Stimulated activated CD8-positive, alpha-beta memory T cell treated with anti-CD3 and anti-CD28 coated beads, Interleukin-2, amount 100 ng/mL, for 48 hours (primary cell): Measurements from ENCODE around the gene KIF13A.
"Not testable (repeated sequence)": the region's sequence is repeated elsewhere in the genome, so short reads cannot be mapped to it uniquely, and the experiment has no call there.

Experiments
- DNase-seq, 2 donors: peaks; one replicate each; pipeline ENCODE4 v3.0.0-alpha.2; 2020; ENCODE audit warnings: low read depth in 2 of 2

Gene KIF13A

GRCh38 chr6:17846762-17847161 lies 140.7 kb downstream of the KIF13A start:
- no peak for DNase-seq

GRCh38 chr6:17845598-17845997 lies 141.8 kb downstream of the KIF13A start:
- DNase-seq, result no peak

DNA sequence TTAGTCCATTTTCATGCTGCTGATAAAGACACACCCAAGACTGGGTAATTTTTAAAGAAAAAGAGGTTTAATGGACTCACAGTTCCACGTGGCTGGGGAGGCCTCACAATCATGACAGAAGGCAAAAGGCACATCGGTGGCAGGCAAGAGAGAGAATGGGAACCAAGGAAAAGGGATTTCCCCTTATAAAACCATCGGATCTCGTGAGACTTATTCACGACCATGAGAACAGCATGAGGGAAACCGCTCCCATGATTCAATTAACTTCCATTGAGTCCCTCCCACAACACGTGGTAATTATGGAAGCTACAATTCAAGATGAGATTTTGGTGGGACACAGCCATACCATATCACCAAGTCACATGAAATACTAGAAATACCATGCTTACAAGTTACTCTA lies 142.5 kb downstream of the KIF13A start:
- DNase-seq, result not testable (repeated sequence)

- DNase-seq, result no peak
These were observed 144.3 kb downstream of the KIF13A start for GRCh38 chr6:17842934-17843821.

GRCh38 chr6:17842014-17842776 lies 145.2 kb downstream of the KIF13A start:
- no peak for DNase-seq

DNA sequence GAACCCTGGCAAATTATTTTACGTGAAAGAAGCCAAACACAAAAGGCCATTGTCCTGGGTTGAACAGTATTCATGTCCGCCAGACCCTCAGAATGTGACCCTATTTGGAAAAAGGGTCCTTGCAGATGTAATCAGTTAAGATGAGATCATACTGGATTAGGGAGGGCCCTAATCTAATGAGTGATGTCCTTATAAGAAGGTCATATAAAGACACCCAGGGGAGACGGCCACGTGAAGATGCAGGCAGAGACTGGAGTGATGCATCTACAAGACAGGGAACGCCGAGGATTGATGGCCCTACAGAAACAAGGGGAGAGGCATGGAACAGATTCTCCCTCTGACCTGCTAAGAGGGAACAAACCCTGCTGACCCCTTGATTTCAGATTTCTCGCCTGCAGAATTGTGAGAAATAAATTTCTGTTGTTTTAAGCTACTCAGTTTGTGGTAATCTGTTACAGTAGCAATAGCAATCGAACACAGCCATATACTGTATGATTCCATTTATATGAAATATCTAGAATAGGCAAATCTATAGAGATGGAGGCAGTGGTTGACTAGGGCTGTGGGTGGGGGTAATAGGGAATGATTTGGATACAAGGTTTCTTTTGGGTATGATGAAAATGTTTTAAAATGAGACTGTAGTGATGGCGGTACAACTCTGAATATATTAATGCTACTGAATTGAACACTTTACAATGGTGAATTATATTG lies 147.8 kb downstream of the KIF13A start:
- no peak for DNase-seq

DNA sequence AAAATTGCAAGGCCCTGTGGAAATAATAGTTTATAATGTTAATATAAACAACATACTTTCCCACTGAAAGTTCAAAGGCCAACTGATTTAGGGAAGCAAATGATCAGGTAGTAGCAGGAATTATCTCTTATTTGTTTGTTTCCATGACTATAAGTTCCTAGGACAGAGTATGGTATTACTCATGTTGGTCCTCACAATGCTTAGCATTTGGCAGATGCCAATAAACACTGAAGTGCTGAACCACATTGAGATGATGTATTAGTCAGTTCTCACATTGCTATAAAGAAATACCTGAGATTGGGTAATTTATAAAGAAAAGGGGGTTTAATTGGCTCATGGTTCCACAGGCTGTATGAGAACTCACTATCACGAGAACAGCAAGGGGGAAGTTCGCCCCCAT lies 151.1 kb downstream of the KIF13A start:
- no peak for DNase-seq

- DNase-seq, result no peak
These were observed 151.7 kb downstream of the KIF13A start for GRCh38 chr6:17835784-17836183.

- DNase-seq, result no peak
These were observed 156.3 kb downstream of the KIF13A start for GRCh38 chr6:17831135-17831534.

DNA sequence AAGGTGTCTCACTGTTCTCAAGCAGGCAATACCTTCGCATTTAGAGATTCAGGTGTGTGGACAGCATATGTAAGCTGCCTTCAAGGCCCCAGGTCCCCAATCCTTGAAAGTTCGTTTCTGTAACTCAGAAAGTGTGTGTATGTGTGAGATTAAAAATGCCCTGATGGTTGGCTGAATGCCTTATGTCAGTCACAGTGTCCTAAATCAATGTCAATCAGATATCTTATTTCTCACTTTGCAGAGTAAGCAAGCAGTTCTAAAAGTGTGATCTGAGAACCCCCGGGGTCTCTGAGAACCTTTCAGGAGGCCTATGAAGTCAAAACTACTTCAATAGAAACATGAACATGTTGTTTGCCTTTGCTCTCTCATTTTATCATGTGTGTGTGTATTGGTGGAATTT lies 157.5 kb downstream of the KIF13A start:
- no peak for DNase-seq

DNA sequence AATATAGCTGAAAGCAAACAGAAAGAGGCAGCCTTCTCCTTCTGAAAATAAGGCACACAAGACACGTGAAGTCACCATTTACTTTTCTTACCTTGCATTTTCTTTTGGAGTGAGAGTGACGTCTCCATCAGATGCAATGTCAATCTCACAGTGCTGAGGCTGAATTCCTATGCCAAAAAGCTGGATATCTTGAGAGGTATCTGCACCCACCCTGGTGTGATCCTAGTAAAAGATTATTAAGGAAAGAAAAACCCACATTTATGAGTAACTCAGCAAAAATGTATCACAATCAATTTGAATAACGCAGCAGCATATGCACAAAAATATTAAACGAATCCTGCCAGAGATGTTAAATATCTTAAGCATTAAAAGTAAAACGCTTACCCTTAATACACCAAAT lies 159.3 kb downstream of the KIF13A start:
- DNase-seq, result no peak

GRCh38 chr6:17826301-17826700 lies 161.1 kb downstream of the KIF13A start:
- no peak for DNase-seq

GRCh38 chr6:17820055-17820454 lies 167.4 kb downstream of the KIF13A start:
- no peak for DNase-seq

DNA sequence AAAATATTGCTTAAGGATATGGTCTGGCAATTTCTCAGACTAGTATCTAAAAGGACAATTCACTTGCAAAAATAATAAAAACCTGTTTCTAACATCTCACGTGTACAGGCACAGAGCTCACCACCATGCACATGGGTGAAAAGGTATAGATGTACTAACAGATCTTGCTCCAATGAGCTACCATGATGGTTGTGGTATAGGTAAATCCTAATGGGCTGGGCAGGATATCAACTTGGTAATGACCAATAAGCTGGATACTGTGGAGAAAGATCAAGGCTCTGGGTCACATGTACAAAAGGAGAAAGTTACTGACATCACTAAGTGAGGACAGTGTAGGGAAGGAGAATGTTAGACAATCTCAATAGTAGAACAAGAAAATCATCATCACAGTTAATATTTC lies 169.7 kb downstream of the KIF13A start:
- no peak for DNase-seq

- no peak for DNase-seq
These were observed 170.4 kb downstream of the KIF13A start for GRCh38 chr6:17816921-17817611.

- DNase-seq, result no peak
These were observed 173.9 kb downstream of the KIF13A start for GRCh38 chr6:17813542-17813941.

DNA sequence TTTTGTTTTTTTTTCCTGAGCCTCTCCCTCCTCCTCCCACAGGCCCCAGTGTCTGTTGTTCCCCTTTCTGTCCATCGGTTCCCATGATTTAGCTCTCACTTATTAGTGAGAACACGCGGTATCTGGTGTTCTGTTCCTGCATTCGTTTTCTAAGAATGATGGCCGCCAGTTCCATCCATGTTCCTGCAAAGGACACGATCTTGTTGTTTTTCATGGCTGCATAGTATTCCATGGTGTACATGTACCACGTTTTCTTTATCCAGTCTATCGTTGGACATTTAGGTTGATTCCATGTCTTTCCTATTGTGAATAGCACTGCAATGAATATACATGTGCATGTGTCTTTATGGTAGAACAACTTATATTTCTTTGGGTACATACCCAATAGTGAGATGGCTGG lies 175.1 kb downstream of the KIF13A start:
- no peak for DNase-seq

- DNase-seq, result no peak
These were observed 178.8 kb downstream of the KIF13A start for GRCh38 chr6:17808609-17809008.

- not testable (repeated sequence) for DNase-seq
These were observed 180.0 kb downstream of the KIF13A start for GRCh38 chr6:17807431-17807830.

DNA sequence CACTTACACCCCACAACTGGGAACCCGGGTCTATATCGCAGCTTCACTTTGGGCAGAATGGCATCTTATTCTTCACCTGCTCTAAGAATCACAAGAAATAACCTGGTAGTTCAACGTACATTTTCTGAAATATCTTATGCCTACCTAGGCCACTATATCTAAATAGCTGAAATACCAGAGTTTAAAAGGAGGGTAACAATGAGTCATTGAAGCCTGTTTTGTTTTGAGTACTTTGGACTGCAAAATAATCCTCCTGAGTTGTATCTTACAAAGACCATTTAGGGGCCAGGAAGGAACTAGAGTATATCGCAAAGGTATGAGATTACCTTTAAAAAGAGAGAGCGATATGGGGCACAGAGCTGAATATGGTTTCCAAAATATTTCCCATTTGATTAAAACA lies 184.0 kb downstream of the KIF13A start:
- DNase-seq, result no peak

GRCh38 chr6:17798477-17799154 lies 188.8 kb downstream of the KIF13A start:
- DNase-seq, result no peak
